Glutamatergic neuron (in vitro differentiated cells): ENCODE data around the gene ACOT11. TPM values are rescaled to one million over a fixed set of nuclear protein-coding genes. Genes with fewer than 3 reads are reported as not detected.

Source experiments
- DNase-seq: peaks from one replicate; pipeline ENCODE4 v3.0.0; 2022
- H3K27ac Mint-ChIP-seq: one replicate; pipeline ENCODE4 v1.8.0; 2020; ENCODE audit warnings: mild to moderate bottlenecking, mixed read lengths, inconsistent platforms; ENCODE audit not compliant: unreplicated experiment
- H3K27me3 Mint-ChIP-seq: one replicate; pipeline ENCODE4 v1.8.0; 2020; ENCODE audit warnings: mild to moderate bottlenecking, moderate library complexity, mixed read lengths, inconsistent platforms; ENCODE audit not compliant: unreplicated experiment
- H3K36me3 Mint-ChIP-seq: one replicate; pipeline ENCODE4 v1.8.0; 2020; ENCODE audit warnings: mild to moderate bottlenecking, mixed read lengths, inconsistent platforms; ENCODE audit not compliant: unreplicated experiment
- H3K4me1 Mint-ChIP-seq: one replicate; pipeline ENCODE4 v1.8.0; 2020; ENCODE audit warnings: mild to moderate bottlenecking, low read depth, mixed read lengths, inconsistent platforms; ENCODE audit not compliant: unreplicated experiment
- H3K4me3 Mint-ChIP-seq: one replicate; pipeline ENCODE4 v1.8.0; 2020; ENCODE audit warnings: mild to moderate bottlenecking, mixed read lengths, inconsistent platforms; ENCODE audit not compliant: unreplicated experiment
- H3K9me3 Mint-ChIP-seq: one replicate; pipeline ENCODE4 v1.8.0; 2020; ENCODE audit warnings: mild to moderate bottlenecking, moderate library complexity, mixed read lengths, inconsistent platforms; ENCODE audit not compliant: unreplicated experiment
- CTCF ChIP-seq: fragments of 200-600 bp; sonication (generic); IDR thresholded peaks from one replicate; pipeline ENCODE4 v1.5.0; 2021; ENCODE audit not compliant: partially characterized antibody, unreplicated experiment
- total RNA-seq: library from RNA; stranded (reverse); fragmentation: NEBNext Ultra II Directional; extraction: Animal tissue kit (Norgen Biotek cat#: 25700); gene quantifications from one replicate; pipeline ENCODE4 v1.2.1, GENCODE V29; 2021; ENCODE audit not compliant: unreplicated experiment

The ACOT11 gene
- total RNA-seq, 1 donor from 2014 or later = 0.32 TPM

- no peaks in the 10 kb centered on the region for H3K36me3 Mint-ChIP-seq
- peak overlapping the region; percentile 52 for H3K27ac Mint-ChIP-seq
- H3K4me3 Mint-ChIP-seq = peak overlapping the region; percentile 36
- peaks cover 9% of the 10 kb centered on the region for H3K27me3 Mint-ChIP-seq
- peaks cover 10% of the 10 kb centered on the region for H3K4me1 Mint-ChIP-seq
- no peak for TF ChIP-seq CTCF
- H3K9me3 Mint-ChIP-seq = peaks cover 10% of the 10 kb centered on the region
- DNase-seq = no peak
Measured at GRCh38 chr1:54542962-54543539, 5.0 kb upstream of the ACOT11 start.

- peaks cover 10% of the 10 kb centered on the region for H3K9me3 Mint-ChIP-seq
- no peak overlapping the region for H3K4me3 Mint-ChIP-seq
- no peak for TF ChIP-seq CTCF
- no peak overlapping the region for H3K27ac Mint-ChIP-seq
- peaks cover 10% of the 10 kb centered on the region for H3K4me1 Mint-ChIP-seq
- no peaks in the 10 kb centered on the region for H3K36me3 Mint-ChIP-seq
- no peak for DNase-seq
- peaks cover 9% of the 10 kb centered on the region for H3K27me3 Mint-ChIP-seq
Measured at GRCh38 chr1:54543729-54544496, 4.1 kb upstream of the ACOT11 start.

DNA sequence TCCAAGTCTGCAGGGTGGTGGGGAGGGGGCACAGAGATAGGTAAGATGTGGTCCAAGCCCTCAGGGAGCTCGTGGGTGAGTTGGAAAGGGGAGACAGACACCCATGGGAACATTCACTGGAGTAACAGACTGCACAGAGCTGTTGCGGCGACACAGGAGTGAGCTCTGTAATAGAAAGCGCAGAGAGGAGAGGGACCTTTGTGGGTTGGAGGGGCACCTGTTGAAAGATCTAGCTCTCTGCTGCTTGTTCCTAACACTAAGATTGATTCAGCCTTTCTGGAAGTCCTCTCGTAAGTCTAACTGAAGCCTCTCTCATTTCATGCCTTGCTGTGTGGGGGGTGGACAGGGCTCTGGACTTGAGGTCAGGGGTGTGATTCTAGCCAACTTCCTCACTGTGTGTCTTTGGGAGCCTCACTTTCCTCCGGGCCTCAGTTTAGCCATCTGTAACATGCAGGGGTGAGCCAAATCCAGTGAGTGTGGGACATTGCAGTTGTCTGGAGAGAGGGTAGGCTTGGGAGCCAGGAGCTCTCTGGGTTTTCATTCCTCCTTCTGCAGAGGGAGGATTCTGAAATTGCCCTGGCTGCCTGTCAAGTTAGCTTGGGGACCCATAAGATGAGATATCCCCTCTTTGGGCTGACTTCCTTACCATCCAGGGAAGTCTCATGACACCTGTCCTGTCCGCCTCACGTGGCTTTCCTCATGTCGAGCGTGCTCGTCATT is 2.0 kb upstream of the ACOT11 start:
- H3K9me3 Mint-ChIP-seq = peaks cover 6% of the 10 kb centered on the region
- no peak overlapping the region for H3K4me3 Mint-ChIP-seq
- no peak for TF ChIP-seq CTCF
- peaks cover 7% of the 10 kb centered on the region for H3K27me3 Mint-ChIP-seq
- no peaks in the 10 kb centered on the region for H3K36me3 Mint-ChIP-seq
- H3K27ac Mint-ChIP-seq = no peak overlapping the region
- DNase-seq = no peak
- peaks cover 13% of the 10 kb centered on the region for H3K4me1 Mint-ChIP-seq

DNA sequence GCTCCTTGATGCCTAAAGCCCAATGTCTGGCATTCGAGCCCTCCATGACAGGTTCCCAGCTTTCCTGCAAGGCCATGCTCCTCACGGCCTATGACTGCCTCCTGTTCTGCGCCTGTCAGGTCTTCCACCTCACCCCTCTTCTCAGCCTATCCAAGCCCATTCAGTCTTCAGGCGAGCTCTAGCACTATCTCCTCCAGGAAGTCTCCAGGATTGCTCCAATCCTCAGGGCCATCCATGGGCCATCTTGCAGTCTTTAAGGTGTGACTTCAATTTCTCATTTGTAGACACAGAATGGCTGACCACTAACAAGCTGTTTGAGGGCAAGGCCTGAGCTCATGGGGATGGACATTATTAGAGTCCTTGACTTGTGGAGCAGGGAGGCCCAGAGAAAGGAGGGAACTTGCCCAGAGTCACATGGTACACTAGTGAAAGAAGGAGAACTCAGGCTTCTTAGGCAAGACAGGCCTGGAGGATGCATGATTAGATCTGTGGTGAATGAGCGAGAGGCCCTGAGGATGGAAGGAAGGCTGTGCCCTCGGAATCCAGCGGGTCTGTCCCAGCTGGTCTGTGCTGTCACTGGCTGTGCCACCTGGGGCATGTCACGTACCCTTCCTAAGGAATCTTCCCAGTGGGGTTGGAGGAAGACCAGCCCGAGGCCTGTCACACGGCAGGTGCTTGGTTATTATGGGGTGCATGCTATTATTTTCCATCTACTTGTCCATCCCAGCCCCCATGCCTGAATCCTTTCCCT is 1.2 kb upstream of the ACOT11 start:
- H3K36me3 Mint-ChIP-seq = no peaks in the 10 kb centered on the region
- no peak overlapping the region for H3K27ac Mint-ChIP-seq
- TF ChIP-seq CTCF = no peak
- H3K27me3 Mint-ChIP-seq = peaks cover 7% of the 10 kb centered on the region
- H3K4me3 Mint-ChIP-seq = no peak overlapping the region
- peaks cover 6% of the 10 kb centered on the region for H3K9me3 Mint-ChIP-seq
- peaks cover 13% of the 10 kb centered on the region for H3K4me1 Mint-ChIP-seq
- no peak for DNase-seq
